HEK293 (cell line): ENCODE data around the gene SCAF4.

Source experiments
- CTCF ChIA-PET: fragments of 350-600 bp; formaldehyde crosslinking; extraction: SDS; loops from one replicate; lab custom pipeline; 2021; ENCODE audit warnings: antibody characterized with exemption; lab: Yijun Ruan, JAX
- POLR2A ChIA-PET: fragments of 300-600 bp; formaldehyde crosslinking; extraction: SDS; loops from one replicate; lab custom pipeline; 2020; ENCODE audit warnings: antibody characterized with exemption, inconsistent platforms; lab: Yijun Ruan, JAX
- H3K27ac ChIP-seq: fragments of 200-500 bp; sonication (Bioruptor generic); 2 replicates; pipeline ENCODE4 v1.5.1; 2014; ENCODE audit warnings: low read depth, low read length, control low read depth, inconsistent platforms; ENCODE audit errors: extremely low read depth
- H3K36me3 ChIP-seq, 2 experiments: fragments of 200-500 bp in 1 of 2; sonication (Bioruptor generic) in 1 of 2; 1 replicate in 1 of 2; 2 replicates in 1 of 2; pipeline ENCODE4 v1.5.1; 2014 to 2017; ENCODE audit warnings: inconsistent platforms in 2 of 2, low read length in 2 of 2; ENCODE audit not compliant: control insufficient read depth in 2 of 2, insufficient read depth in 1 of 2
- H3K4me1 ChIP-seq: fragments of 200-500 bp; sonication (Bioruptor generic); 2 replicates; pipeline ENCODE4 v1.5.1; 2014; ENCODE audit warnings: mild to moderate bottlenecking, low read length, inconsistent platforms; ENCODE audit not compliant: control insufficient read depth, insufficient read depth
- H3K4me3 ChIP-seq: 2 replicates; pipeline ENCODE4 v1.5.1; 2011; ENCODE audit warnings: low read depth, mild to moderate bottlenecking, control low read depth, low read length, moderate library complexity
- H3K9me3 ChIP-seq: fragments of 200-500 bp; sonication (Bioruptor generic); 2 replicates; pipeline ENCODE4 v1.5.1; 2014; ENCODE audit warnings: low read depth, low read length, inconsistent platforms; ENCODE audit not compliant: control insufficient read depth, insufficient read depth
- EGR2 ChIP-seq: fragments of 450-650 bp; formaldehyde crosslinking; IDR thresholded peaks from 2 replicates; pipeline ENCODE4 v1.5.1; 2016; ENCODE audit warnings: low read depth, missing biosample characterization, missing genetic modification characterization
- KLF10 ChIP-seq: fragments of 450-650 bp; IDR thresholded peaks from 2 replicates; pipeline ENCODE4 v1.5.1; 2018; ENCODE audit warnings: missing biosample characterization, mild to moderate bottlenecking, missing genetic modification characterization
- SCRT2 ChIP-seq: fragments of 450-650 bp; formaldehyde crosslinking; IDR thresholded peaks from 2 replicates; pipeline ENCODE4 v1.5.1; 2016; ENCODE audit warnings: missing biosample characterization, missing genetic modification characterization
- SP2 ChIP-seq: fragments of 450-650 bp; formaldehyde crosslinking; IDR thresholded peaks from 2 replicates; pipeline ENCODE4 v1.5.1; 2016; ENCODE audit warnings: missing biosample characterization, missing genetic modification characterization
- SP3 ChIP-seq: fragments of 450-650 bp; formaldehyde crosslinking; IDR thresholded peaks from 2 replicates; pipeline ENCODE4 v1.5.1; 2016; ENCODE audit warnings: missing biosample characterization, missing genetic modification characterization
- ZBTB20 ChIP-seq: fragments of 450-650 bp; formaldehyde crosslinking; IDR thresholded peaks from 2 replicates; pipeline ENCODE4 v1.5.1; 2016; ENCODE audit warnings: missing biosample characterization, missing genetic modification characterization
- ZBTB8A ChIP-seq: fragments of 450-650 bp; formaldehyde crosslinking; IDR thresholded peaks from 2 replicates; pipeline ENCODE4 v1.5.1; 2016; ENCODE audit warnings: missing biosample characterization, missing genetic modification characterization
- ZFP41 ChIP-seq: fragments of 450-650 bp; formaldehyde crosslinking; IDR thresholded peaks from 2 replicates; pipeline ENCODE4 v1.5.1; 2016; ENCODE audit warnings: missing biosample characterization, missing genetic modification characterization, borderline replicate concordance
- ZNF133 ChIP-seq: fragments of 450-650 bp; formaldehyde crosslinking; IDR thresholded peaks from 2 replicates; pipeline ENCODE4 v1.5.1; 2016; ENCODE audit warnings: missing biosample characterization, missing genetic modification characterization
- ZNF146 ChIP-seq: fragments of 450-650 bp; formaldehyde crosslinking; IDR thresholded peaks from 2 replicates; pipeline ENCODE4 v1.5.1; 2016; ENCODE audit warnings: missing biosample characterization, missing genetic modification characterization
- ZNF184 ChIP-seq: fragments of 450-650 bp; IDR thresholded peaks from 2 replicates; pipeline ENCODE4 v1.5.1; 2018; ENCODE audit warnings: missing biosample characterization, mild to moderate bottlenecking, missing genetic modification characterization
- ZNF335 ChIP-seq: fragments of 450-650 bp; formaldehyde crosslinking; conservative IDR thresholded peaks from 2 replicates; pipeline ENCODE4 v1.5.1; 2016; ENCODE audit warnings: missing biosample characterization, missing genetic modification characterization
- ZNF561 ChIP-seq: fragments of 450-650 bp; IDR thresholded peaks from 2 replicates; pipeline ENCODE4 v1.5.1; 2018; ENCODE audit warnings: missing biosample characterization, missing genetic modification characterization, borderline replicate concordance
- ZNF677 ChIP-seq: fragments of 450-650 bp; IDR thresholded peaks from 2 replicates; pipeline ENCODE4 v1.5.0; 2018; ENCODE audit warnings: missing biosample characterization, mild to moderate bottlenecking, missing genetic modification characterization, moderate library complexity
- ZNF76 ChIP-seq: fragments of 450-650 bp; formaldehyde crosslinking; IDR thresholded peaks from 2 replicates; pipeline ENCODE4; 2016; ENCODE audit warnings: low read depth, missing biosample characterization, missing genetic modification characterization, borderline replicate concordance
- ZNF768 ChIP-seq: fragments of 450-650 bp; formaldehyde crosslinking; IDR thresholded peaks from 2 replicates; pipeline ENCODE4 v1.5.1; 2018; ENCODE audit warnings: missing biosample characterization, mild to moderate bottlenecking, missing genetic modification characterization
- TF ChIP-seq, protein P1 (sequence below): fragments of 450-650 bp; IDR thresholded peaks from 2 replicates; pipeline ENCODE4 v1.5.1; 2018; ENCODE audit warnings: missing biosample characterization, missing genetic modification characterization
- TF ChIP-seq, protein P2 (sequence below): fragments of 450-650 bp; formaldehyde crosslinking; IDR thresholded peaks from 2 replicates; pipeline ENCODE4 v1.5.1; 2016; ENCODE audit warnings: missing biosample characterization, missing genetic modification characterization
- TF ChIP-seq, protein P3 (sequence below): fragments of 450-650 bp; formaldehyde crosslinking; conservative IDR thresholded peaks from 2 replicates; pipeline ENCODE4 v1.5.1; 2016; ENCODE audit warnings: low read depth, missing biosample characterization, missing genetic modification characterization
- TF ChIP-seq, protein P4 (sequence below): fragments of 450-650 bp; formaldehyde crosslinking; optimal IDR thresholded peaks from 2 replicates; pipeline ENCODE3; 2016; ENCODE audit warnings: missing biosample characterization, mild to moderate bottlenecking, missing genetic modification characterization

The SCAF4 gene

DNA sequence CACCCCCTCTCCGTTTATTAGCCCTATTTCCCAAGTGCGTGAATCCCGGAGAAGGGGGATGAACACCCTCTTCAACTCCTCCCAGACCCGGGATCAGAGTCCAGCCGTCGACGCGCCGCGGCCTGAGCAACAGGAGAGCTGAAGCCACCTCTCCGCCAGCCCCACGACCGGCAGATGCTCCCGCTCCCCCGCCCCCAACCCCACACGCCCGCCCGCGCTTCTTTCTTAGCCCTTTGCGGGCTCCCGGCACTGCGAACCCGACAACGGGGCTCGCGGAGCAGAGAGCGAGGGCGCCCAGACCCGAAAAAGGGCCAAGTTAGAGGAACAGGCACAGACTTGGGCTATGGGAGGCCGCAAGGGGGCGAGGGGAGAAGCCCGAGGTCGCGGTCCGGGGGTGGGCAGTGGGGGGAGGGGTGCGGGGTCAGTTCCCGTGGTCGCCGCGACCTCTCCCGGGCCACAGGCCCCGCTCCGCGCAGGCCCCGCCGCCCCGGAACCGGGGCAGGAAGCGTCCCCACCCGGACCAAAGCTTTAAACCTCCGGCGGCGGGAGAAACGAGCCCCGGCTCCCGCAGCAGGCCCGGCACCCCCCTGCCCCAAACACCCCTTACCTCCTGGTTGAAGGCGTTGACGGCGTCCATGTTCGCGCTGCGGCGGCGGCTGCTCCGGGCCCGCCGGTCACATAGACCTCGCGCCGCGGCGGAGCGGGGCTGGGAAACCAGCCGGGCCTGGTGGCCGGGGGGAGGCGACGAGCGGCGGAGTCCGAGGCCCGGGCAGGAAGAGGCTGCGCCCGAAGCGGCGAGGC is 662 bp downstream of the SCAF4 start:
- TF ChIP-seq ZNF146 (tag by site-specific recombination) (0 out of 2 replicates have a peak, but pooled peaks have one; percentile 3), EGR2 (tag by site-specific recombination) (peak; percentile 62), SP3 (tag by site-specific recombination) (peak; percentile 37; the same call in 1 of the 2 replicates), ZBTB8A (tag by site-specific recombination) (peak; percentile 88), SP2 (tag by site-specific recombination) (peak; percentile 39; the same call in 1 of the 2 replicates), ZFP41 (no peak), ZNF184 (tag by site-specific recombination) (0 out of 2 replicates have a peak, but pooled peaks have one; percentile 47), ZNF76 (no peak), ZNF133 (tag by site-specific recombination) (no peak), ZNF768 (tag by site-specific recombination) (no peak), SCRT2 (tag by site-specific recombination) (peak; percentile 85), ZBTB20 (tag by site-specific recombination) (peak; percentile 84), KLF10 (tag by site-specific recombination) (peak; percentile 58), ZNF677 (tag by site-specific recombination) (no peak), ZNF335 (tag by site-specific recombination) (peak; percentile 78), ZNF561 (tag by site-specific recombination) (peak; percentile 78; the same call in 1 of the 2 replicates)
- TF ChIP-seq, protein P1, sequence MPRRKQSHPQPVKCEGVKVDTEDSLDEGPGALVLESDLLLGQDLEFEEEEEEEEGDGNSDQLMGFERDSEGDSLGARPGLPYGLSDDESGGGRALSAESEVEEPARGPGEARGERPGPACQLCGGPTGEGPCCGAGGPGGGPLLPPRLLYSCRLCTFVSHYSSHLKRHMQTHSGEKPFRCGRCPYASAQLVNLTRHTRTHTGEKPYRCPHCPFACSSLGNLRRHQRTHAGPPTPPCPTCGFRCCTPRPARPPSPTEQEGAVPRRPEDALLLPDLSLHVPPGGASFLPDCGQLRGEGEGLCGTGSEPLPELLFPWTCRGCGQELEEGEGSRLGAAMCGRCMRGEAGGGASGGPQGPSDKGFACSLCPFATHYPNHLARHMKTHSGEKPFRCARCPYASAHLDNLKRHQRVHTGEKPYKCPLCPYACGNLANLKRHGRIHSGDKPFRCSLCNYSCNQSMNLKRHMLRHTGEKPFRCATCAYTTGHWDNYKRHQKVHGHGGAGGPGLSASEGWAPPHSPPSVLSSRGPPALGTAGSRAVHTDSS, result 0 out of 2 replicates have a peak, but pooled peaks have one; percentile 6
- TF ChIP-seq, protein P2, sequence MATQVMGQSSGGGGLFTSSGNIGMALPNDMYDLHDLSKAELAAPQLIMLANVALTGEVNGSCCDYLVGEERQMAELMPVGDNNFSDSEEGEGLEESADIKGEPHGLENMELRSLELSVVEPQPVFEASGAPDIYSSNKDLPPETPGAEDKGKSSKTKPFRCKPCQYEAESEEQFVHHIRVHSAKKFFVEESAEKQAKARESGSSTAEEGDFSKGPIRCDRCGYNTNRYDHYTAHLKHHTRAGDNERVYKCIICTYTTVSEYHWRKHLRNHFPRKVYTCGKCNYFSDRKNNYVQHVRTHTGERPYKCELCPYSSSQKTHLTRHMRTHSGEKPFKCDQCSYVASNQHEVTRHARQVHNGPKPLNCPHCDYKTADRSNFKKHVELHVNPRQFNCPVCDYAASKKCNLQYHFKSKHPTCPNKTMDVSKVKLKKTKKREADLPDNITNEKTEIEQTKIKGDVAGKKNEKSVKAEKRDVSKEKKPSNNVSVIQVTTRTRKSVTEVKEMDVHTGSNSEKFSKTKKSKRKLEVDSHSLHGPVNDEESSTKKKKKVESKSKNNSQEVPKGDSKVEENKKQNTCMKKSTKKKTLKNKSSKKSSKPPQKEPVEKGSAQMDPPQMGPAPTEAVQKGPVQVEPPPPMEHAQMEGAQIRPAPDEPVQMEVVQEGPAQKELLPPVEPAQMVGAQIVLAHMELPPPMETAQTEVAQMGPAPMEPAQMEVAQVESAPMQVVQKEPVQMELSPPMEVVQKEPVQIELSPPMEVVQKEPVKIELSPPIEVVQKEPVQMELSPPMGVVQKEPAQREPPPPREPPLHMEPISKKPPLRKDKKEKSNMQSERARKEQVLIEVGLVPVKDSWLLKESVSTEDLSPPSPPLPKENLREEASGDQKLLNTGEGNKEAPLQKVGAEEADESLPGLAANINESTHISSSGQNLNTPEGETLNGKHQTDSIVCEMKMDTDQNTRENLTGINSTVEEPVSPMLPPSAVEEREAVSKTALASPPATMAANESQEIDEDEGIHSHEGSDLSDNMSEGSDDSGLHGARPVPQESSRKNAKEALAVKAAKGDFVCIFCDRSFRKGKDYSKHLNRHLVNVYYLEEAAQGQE (tag by site-specific recombination), result no peak
- TF ChIP-seq, protein P3, sequence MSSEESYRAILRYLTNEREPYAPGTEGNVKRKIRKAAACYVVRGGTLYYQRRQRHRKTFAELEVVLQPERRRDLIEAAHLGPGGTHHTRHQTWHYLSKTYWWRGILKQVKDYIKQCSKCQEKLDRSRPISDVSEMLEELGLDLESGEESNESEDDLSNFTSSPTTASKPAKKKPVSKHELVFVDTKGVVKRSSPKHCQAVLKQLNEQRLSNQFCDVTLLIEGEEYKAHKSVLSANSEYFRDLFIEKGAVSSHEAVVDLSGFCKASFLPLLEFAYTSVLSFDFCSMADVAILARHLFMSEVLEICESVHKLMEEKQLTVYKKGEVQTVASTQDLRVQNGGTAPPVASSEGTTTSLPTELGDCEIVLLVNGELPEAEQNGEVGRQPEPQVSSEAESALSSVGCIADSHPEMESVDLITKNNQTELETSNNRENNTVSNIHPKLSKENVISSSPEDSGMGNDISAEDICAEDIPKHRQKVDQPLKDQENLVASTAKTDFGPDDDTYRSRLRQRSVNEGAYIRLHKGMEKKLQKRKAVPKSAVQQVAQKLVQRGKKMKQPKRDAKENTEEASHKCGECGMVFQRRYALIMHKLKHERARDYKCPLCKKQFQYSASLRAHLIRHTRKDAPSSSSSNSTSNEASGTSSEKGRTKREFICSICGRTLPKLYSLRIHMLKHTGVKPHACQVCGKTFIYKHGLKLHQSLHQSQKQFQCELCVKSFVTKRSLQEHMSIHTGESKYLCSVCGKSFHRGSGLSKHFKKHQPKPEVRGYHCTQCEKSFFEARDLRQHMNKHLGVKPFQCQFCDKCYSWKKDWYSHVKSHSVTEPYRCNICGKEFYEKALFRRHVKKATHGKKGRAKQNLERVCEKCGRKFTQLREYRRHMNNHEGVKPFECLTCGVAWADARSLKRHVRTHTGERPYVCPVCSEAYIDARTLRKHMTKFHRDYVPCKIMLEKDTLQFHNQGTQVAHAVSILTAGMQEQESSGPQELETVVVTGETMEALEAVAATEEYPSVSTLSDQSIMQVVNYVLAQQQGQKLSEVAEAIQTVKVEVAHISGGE (tag by site-specific recombination), result peak; percentile 72; the same call in 1 of the 2 replicates
- TF ChIP-seq, protein P4, sequence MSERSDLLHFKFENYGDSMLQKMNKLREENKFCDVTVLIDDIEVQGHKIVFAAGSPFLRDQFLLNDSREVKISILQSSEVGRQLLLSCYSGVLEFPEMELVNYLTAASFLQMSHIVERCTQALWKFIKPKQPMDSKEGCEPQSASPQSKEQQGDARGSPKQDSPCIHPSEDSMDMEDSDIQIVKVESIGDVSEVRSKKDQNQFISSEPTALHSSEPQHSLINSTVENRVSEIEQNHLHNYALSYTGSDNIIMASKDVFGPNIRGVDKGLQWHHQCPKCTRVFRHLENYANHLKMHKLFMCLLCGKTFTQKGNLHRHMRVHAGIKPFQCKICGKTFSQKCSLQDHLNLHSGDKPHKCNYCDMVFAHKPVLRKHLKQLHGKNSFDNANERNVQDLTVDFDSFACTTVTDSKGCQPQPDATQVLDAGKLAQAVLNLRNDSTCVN (tag by site-specific recombination), result peak; percentile 66
- peak overlapping the region; percentile 89 for H3K4me3 ChIP-seq
- ChIA-PET POLR2A (interaction anchor here (0.7 kb wide), 1 partner anchor 36 kb away, joined by 3 read pairs; no protein-coding TSS in a partner anchor), CTCF (interaction anchor here (0.6 kb wide), 2 partner anchors 332 to 870 kb away, joined by 3 to 4 read pairs; no protein-coding TSS in a partner anchor)
- peak overlapping the region; percentile 97 for H3K27ac ChIP-seq
- no peaks in the 10 kb centered on the region; a peak in 1 of 3 replicates for H3K36me3 ChIP-seq
- peaks cover 11% of the 10 kb centered on the region for H3K4me1 ChIP-seq
- no peaks in the 10 kb centered on the region for H3K9me3 ChIP-seq
